Stimulated activated CD8-positive, alpha-beta memory T cell treated with anti-CD3 and anti-CD28 coated beads, Interleukin-12 subunit alpha, Interleukin-12 subunit beta, amount 100 ng/mL, for 1 hour (primary cell): Measurements from ENCODE around the gene IDUA.

Experiments
- DNase-seq: peaks from one replicate; pipeline ENCODE4 v3.0.0-alpha.2; 2020; ENCODE audit warnings: low read depth

Gene IDUA

GRCh38 chr4:1017211-1017610 lies 30.4 kb downstream of the IDUA start:
- DNase-seq = no peak

- DNase-seq = no peak
These were observed 30.9 kb downstream of the IDUA start for GRCh38 chr4:1017706-1018105.

GRCh38 chr4:1018147-1019020 lies 31.5 kb downstream of the IDUA start:
- no peak for DNase-seq

DNA sequence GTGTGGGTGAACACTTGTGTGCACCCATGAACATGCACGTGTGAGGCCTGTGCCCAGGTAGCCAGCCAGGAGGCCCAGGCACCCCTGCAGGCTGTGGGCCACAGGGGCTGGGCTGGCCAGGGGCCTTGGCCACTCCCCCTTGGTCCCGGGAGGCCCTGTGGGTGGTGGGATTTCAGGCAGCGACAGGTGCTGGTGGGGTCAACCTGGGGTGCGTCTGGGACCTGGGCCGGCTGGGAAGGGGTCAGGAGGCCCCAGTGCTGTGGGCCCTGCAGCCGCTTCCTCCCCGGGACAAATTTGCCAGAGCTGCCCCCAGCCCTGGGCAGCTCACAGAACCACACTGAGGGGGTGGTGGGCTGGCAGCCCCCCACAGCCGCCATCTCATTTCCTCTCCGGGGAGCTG lies 32.5 kb downstream of the IDUA start:
- no peak for DNase-seq

- DNase-seq = no peak
These were observed 33.1 kb downstream of the IDUA start for GRCh38 chr4:1019729-1020470.

DNA sequence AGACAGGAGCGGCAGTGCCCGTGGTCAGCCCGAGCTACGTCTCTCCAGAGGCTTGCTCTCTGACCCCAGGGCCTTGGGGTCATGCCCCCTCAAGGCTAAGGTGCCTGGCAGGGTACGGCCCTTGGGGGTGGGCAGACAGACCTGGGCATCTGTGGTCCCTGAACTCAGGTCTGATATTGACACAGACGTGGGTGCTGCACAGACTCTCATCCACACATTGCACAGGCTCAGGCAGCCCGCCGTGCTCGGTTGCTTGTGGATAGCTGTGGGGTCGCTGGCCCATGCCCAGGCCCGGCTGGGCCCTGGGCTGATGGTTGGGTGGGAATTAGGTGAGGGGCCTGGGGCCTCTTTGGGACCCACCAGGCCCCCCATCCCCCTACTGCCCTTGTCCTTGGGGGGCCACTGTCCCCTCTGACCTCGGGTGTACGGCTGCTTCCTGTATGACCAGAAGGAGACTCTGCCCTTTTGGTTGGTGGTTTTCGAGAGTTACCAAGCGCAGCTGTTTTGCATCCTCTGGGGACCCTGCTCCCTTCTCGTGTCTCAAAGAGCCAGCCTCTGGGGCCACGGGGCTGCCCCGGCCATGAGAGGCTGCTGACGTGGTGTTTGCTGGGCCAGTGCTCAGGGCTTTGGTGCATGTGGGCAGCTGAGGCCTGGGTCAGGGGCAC lies 34.7 kb downstream of the IDUA start:
- DNase-seq = no peak

GRCh38 chr4:1022051-1022738 lies 35.4 kb downstream of the IDUA start:
- DNase-seq = no peak

- DNase-seq = no peak
These were observed 35.9 kb downstream of the IDUA start for GRCh38 chr4:1022739-1023066.

- DNase-seq = no peak
These were observed 36.3 kb downstream of the IDUA start for GRCh38 chr4:1023075-1023640.

GRCh38 chr4:1023895-1024740 lies 37.3 kb downstream of the IDUA start:
- no peak for DNase-seq

DNA sequence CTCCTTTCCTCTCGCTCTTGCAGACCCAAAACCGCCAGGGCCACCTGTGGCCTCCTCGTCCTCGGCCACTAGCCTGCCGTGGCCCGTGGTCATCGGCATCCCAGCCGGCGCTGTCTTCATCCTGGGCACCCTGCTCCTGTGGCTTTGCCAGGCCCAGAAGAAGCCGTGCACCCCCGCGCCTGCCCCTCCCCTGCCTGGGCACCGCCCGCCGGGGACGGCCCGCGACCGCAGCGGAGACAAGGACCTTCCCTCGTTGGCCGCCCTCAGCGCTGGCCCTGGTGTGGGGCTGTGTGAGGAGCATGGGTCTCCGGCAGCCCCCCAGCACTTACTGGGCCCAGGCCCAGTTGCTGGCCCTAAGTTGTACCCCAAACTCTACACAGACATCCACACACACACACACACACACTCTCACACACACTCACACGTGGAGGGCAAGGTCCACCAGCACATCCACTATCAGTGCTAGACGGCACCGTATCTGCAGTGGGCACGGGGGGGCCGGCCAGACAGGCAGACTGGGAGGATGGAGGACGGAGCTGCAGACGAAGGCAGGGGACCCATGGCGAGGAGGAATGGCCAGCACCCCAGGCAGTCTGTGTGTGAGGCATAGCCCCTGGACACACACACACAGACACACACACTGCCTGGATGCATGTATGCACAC lies 38.2 kb downstream of the IDUA start:
- no peak for DNase-seq

DNA sequence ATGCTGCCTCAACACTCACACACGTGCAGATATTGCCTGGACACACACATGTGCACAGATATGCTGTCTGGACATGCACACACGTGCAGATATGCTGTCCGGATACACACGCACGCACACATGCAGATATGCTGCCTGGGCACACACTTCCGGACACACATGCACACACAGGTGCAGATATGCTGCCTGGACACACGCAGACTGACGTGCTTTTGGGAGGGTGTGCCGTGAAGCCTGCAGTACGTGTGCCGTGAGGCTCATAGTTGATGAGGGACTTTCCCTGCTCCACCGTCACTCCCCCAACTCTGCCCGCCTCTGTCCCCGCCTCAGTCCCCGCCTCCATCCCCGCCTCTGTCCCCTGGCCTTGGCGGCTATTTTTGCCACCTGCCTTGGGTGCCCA lies 39.3 kb downstream of the IDUA start:
- DNase-seq = no peak

DNA sequence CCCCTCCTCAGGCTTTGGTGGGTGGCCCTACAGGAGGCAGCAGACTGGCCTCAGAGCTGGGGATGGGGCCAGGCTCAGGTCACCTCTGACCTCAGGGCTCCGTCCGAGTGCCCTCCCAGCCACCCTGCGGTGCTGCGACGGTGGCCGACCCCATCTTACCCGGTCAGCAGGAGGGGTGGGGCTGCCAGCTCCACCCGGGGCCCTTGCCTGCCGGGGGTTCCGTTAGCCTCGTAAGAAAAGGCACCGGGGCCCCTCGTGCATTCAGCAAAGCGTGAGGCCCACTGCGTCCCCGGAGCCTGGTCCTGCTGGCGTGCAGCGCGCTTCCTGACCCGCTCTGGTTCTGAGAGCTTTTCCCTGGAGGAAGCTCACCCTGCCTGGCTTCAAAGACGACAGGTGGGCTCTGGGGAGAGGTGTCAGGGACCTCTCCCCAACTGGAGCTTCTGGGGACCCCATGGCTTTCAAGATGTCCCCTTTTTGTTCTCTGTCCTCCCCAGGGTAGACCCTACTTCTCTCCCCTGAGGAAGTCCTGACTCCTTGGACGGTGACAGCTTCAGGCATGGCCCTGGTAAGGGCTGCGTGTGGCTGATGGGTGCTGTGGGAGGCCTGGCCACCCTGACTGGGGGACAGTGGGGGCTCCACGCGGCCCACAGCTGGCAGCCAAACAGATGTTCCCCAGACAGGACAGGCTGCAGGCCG lies 40.5 kb downstream of the IDUA start:
- no peak for DNase-seq

GRCh38 chr4:1027915-1028238 lies 41.0 kb downstream of the IDUA start:
- DNase-seq = no peak

- no peak for DNase-seq
These were observed 41.9 kb downstream of the IDUA start for GRCh38 chr4:1028574-1029220.

DNA sequence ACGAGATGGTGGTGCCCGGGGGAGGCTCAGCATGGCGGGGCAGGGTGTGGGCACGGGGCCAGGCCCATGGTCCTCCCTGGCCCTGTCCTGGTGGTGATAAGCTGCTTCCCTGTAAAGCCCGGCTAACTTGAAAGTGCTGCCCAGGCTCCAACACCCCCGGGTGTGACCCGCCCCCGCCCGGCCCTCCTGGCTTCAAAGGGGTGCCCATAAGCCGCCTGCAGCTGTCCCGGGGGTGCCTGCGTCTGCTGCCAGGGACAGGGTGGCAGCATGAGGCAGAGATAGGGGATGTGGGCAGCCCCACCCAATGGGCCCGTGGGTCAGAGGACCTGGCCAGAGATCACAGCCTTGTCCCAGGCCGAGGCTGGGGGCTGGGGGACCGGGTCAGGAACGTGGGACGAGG lies 42.7 kb downstream of the IDUA start:
- no peak for DNase-seq

DNA sequence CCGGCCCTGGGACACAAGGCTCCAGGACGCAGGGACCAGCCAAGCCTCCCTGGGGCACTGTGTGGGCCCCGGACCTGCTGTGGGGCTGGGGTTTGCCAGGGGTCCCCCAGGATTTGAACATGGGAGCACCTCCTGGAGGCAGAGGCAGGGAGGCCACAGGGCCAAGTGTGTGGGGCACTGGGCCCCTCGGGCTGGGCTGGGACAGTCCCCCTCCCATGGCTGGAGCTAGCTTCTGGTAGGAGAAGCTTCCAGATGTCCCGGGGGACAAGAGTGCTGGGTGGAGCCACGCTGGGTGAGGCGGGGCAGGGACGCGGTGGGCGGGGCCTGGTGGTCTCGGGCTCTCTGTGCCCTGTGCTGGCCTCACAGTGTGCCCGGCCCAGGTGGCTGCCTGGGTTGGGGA lies 43.2 kb downstream of the IDUA start:
- no peak for DNase-seq

DNA sequence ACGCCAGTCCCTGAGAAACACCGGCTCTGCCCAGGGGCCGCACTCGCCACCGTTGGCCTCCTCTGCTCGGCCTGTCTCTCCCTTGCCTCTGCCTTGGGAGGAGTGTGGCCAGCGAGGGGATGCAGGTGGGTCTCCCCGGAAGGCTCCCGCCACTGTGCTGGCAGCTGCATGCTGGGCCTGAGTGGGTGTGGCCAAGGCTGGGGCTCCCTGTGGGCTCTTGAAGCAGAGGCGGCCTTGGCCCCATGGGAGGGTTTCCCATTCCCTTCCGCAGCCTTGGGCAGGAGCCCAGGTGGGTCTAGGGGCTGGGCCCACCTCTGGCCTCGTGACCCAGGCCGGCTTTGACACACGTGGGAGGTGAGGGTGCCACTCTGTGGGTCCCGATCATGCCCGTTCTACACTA lies 43.7 kb downstream of the IDUA start:
- no peak for DNase-seq

GRCh38 chr4:1031346-1031745 lies 44.5 kb downstream of the IDUA start:
- no peak for DNase-seq
